Stimulated activated CD4-positive, alpha-beta T cell treated with anti-CD3 and anti-CD28 coated beads, Interleukin-12 subunit alpha, Interleukin-12 subunit beta, amount 100 ng/mL, for 24 hours (primary cell): ENCODE results near the gene ATXN2L.
A peak's percentile ranks its signal among the peaks of the same experiment; 100 is the strongest.
"Not testable (repeated sequence)": the region's sequence is repeated elsewhere in the genome, so short reads cannot be mapped to it uniquely, and the experiment has no call there.

Source experiments
- DNase-seq, 2 experiments: peaks; one replicate each; pipeline ENCODE4 v3.0.0-alpha.2; 2020; ENCODE audit warnings: low read depth in 2 of 2

ATXN2L gene

GRCh38 chr16:28867241-28867640, 44.4 kb downstream of the ATXN2L start:
- DNase-seq = no peak

GRCh38 chr16:28867646-28868045, 44.8 kb downstream of the ATXN2L start:
- DNase-seq = not testable (repeated sequence)

- no peak for DNase-seq
Observed at GRCh38 chr16:28869201-28869600, 46.4 kb downstream of the ATXN2L start.

GRCh38 chr16:28872952-28873351, 50.2 kb downstream of the ATXN2L start:
- DNase-seq = no peak

- DNase-seq = peak; percentile 22 to 48
Observed at GRCh38 chr16:28873543-28874201, 50.9 kb downstream of the ATXN2L start.

- DNase-seq = no peak
Observed at GRCh38 chr16:28874406-28874805, 51.6 kb downstream of the ATXN2L start.

- DNase-seq = no peak
Observed at GRCh38 chr16:28875134-28876018, 52.6 kb downstream of the ATXN2L start.

GRCh38 chr16:28876019-28876659, 53.3 kb downstream of the ATXN2L start:
- DNase-seq = no peak

GRCh38 chr16:28876973-28877654, 54.3 kb downstream of the ATXN2L start:
- no peak for DNase-seq

GRCh38 chr16:28877655-28878000, 54.8 kb downstream of the ATXN2L start:
- no peak for DNase-seq

- DNase-seq = no peak
Observed at GRCh38 chr16:28878083-28878926, 55.5 kb downstream of the ATXN2L start, which contains the start of gene ATP2A1. TSS of gene ATP2A1 (plus strand) at chr16:28878488. CDS start at chr16:28878672, 184 bp downstream.

- peak in 1 of 2 experiments; percentile 23 for DNase-seq
Observed at GRCh38 chr16:28879261-28879840, 56.6 kb downstream of the ATXN2L start.

GRCh38 chr16:28879841-28880588, 57.2 kb downstream of the ATXN2L start:
- DNase-seq = peak; percentile 87 to 91

GRCh38 chr16:28880589-28880915, 57.8 kb downstream of the ATXN2L start:
- no peak for DNase-seq

- DNase-seq = no peak
Observed at GRCh38 chr16:28880955-28881354, 58.2 kb downstream of the ATXN2L start.

- not testable (repeated sequence) for DNase-seq
Observed at GRCh38 chr16:28881565-28881964, 58.8 kb downstream of the ATXN2L start.

- no peak for DNase-seq
Observed at GRCh38 chr16:28882551-28883160, 59.9 kb downstream of the ATXN2L start.

GRCh38 chr16:28883221-28883996, 60.6 kb downstream of the ATXN2L start:
- DNase-seq = no peak

GRCh38 chr16:28884045-28884444, 61.2 kb downstream of the ATXN2L start:
- DNase-seq = no peak
